Mononuclear cell (primary cell): ENCODE data around the gene SH3RF2. TPM values are rescaled to one million over a fixed set of nuclear protein-coding genes. Genes with fewer than 3 reads are reported as not detected.
"Not testable (repeated sequence)": the region's sequence is repeated elsewhere in the genome, so short reads cannot be mapped to it uniquely, and the experiment has no call there.

Experiments used
- H3K27me3 ChIP-seq: 2 replicates; pipeline ENCODE4 v1.6.0; 2011; ENCODE audit warnings: low read length, control low read depth; ENCODE audit not compliant: insufficient read depth
- H3K4me1 ChIP-seq: 2 replicates; pipeline ENCODE4 v1.5.1; 2011; ENCODE audit warnings: mild to moderate bottlenecking, low read length, control low read depth; ENCODE audit not compliant: insufficient read depth
- H3K4me3 ChIP-seq: 2 replicates; pipeline ENCODE4 v1.5.1; 2011; ENCODE audit warnings: mild to moderate bottlenecking, low read length, moderate library complexity
- H3K9me3 ChIP-seq: 2 replicates; pipeline ENCODE4 v1.5.1; 2011; ENCODE audit warnings: low read depth, mild to moderate bottlenecking, control low read depth, low read length
- total RNA-seq: library from RNA; depleted of rRNA; stranded (reverse); fragments of >200 nt; gene quantifications from one replicate; pipeline ENCODE4 v1.2.3, GENCODE V29; 2012

The SH3RF2 gene
- total RNA-seq, 1 donor: 0.31 TPM

GRCh38 chr5:145988993-145989392 is 52.6 kb downstream of the SH3RF2 start:
- Histone ChIP-seq H3K9me3 (no peaks in the 10 kb centered on the region), H3K27me3 (no peaks in the 10 kb centered on the region), H3K4me3 (no peak overlapping the region), H3K4me1 (peaks cover 13% of the 10 kb centered on the region)

GRCh38 chr5:145989428-145989827 is 53.0 kb downstream of the SH3RF2 start:
- H3K27me3 ChIP-seq: no peaks in the 10 kb centered on the region
- H3K4me3 ChIP-seq: no peak overlapping the region
- no peaks in the 10 kb centered on the region for H3K9me3 ChIP-seq
- peaks cover 9% of the 10 kb centered on the region for H3K4me1 ChIP-seq

- Histone ChIP-seq H3K4me1 (peaks cover 2% of the 10 kb centered on the region), H3K9me3 (no peaks in the 10 kb centered on the region), H3K27me3 (no peaks in the 10 kb centered on the region), H3K4me3 (no peak overlapping the region)
Measured at GRCh38 chr5:145990170-145990569, 53.8 kb downstream of the SH3RF2 start.

GRCh38 chr5:145991044-145991575 is 54.7 kb downstream of the SH3RF2 start:
- Histone ChIP-seq H3K9me3 (no peaks in the 10 kb centered on the region), H3K4me3 (no peak overlapping the region), H3K27me3 (no peaks in the 10 kb centered on the region), H3K4me1 (peaks cover 3% of the 10 kb centered on the region)

GRCh38 chr5:145993538-145993937 is 57.2 kb downstream of the SH3RF2 start:
- not testable (repeated sequence) for H3K9me3 ChIP-seq, H3K4me3 ChIP-seq, H3K4me1 ChIP-seq, H3K27me3 ChIP-seq

GRCh38 chr5:145996135-145996534 is 59.8 kb downstream of the SH3RF2 start:
- H3K4me3 ChIP-seq: no peak overlapping the region
- H3K27me3 ChIP-seq: no peaks in the 10 kb centered on the region
- no peaks in the 10 kb centered on the region for H3K9me3 ChIP-seq
- peaks cover 4% of the 10 kb centered on the region for H3K4me1 ChIP-seq

- H3K4me1 ChIP-seq: peaks cover 4% of the 10 kb centered on the region
- no peaks in the 10 kb centered on the region for H3K9me3 ChIP-seq
- no peaks in the 10 kb centered on the region for H3K27me3 ChIP-seq
- no peak overlapping the region for H3K4me3 ChIP-seq
Measured at GRCh38 chr5:145999208-145999607, 62.8 kb downstream of the SH3RF2 start.

GRCh38 chr5:146000072-146000471 is 63.7 kb downstream of the SH3RF2 start:
- Histone ChIP-seq H3K4me1 (peaks cover 4% of the 10 kb centered on the region), H3K9me3 (no peaks in the 10 kb centered on the region), H3K4me3 (no peak overlapping the region), H3K27me3 (no peaks in the 10 kb centered on the region)

GRCh38 chr5:146001544-146002190 is 65.3 kb downstream of the SH3RF2 start:
- H3K4me1 ChIP-seq: peaks cover 9% of the 10 kb centered on the region
- H3K4me3 ChIP-seq: no peak overlapping the region
- H3K27me3 ChIP-seq: no peaks in the 10 kb centered on the region
- no peaks in the 10 kb centered on the region for H3K9me3 ChIP-seq

- Histone ChIP-seq H3K4me3 (no peak overlapping the region), H3K27me3 (no peaks in the 10 kb centered on the region), H3K4me1 (peaks cover 13% of the 10 kb centered on the region), H3K9me3 (no peaks in the 10 kb centered on the region)
Measured at GRCh38 chr5:146002491-146002890, 66.1 kb downstream of the SH3RF2 start.

- Histone ChIP-seq H3K4me1 (peaks cover 13% of the 10 kb centered on the region), H3K27me3 (no peaks in the 10 kb centered on the region), H3K9me3 (no peaks in the 10 kb centered on the region), H3K4me3 (no peak overlapping the region)
Measured at GRCh38 chr5:146003852-146004251, 67.5 kb downstream of the SH3RF2 start.

- no peaks in the 10 kb centered on the region for H3K9me3 ChIP-seq
- no peaks in the 10 kb centered on the region for H3K27me3 ChIP-seq
- H3K4me1 ChIP-seq: peaks cover 13% of the 10 kb centered on the region
- H3K4me3 ChIP-seq: no peak overlapping the region
Measured at GRCh38 chr5:146005264-146005663, 68.9 kb downstream of the SH3RF2 start.

GRCh38 chr5:146005723-146006122 is 69.3 kb downstream of the SH3RF2 start:
- peaks cover 13% of the 10 kb centered on the region for H3K4me1 ChIP-seq
- no peaks in the 10 kb centered on the region for H3K27me3 ChIP-seq
- H3K9me3 ChIP-seq: no peaks in the 10 kb centered on the region
- H3K4me3 ChIP-seq: no peak overlapping the region

- Histone ChIP-seq H3K4me3 (no peak overlapping the region), H3K27me3 (no peaks in the 10 kb centered on the region)
Measured at GRCh38 chr5:146006470-146007190, 70.3 kb downstream of the SH3RF2 start.

GRCh38 chr5:146007270-146007669 is 70.9 kb downstream of the SH3RF2 start:
- Histone ChIP-seq H3K9me3 (no peaks in the 10 kb centered on the region), H3K27me3 (no peaks in the 10 kb centered on the region), H3K4me1 (peaks cover 13% of the 10 kb centered on the region), H3K4me3 (no peak overlapping the region)

More at GRCh38 chr5:146006470-146007190, 70.3 kb downstream of the SH3RF2 start:
- Histone ChIP-seq H3K9me3 (no peaks in the 10 kb centered on the region), H3K4me1 (peaks cover 13% of the 10 kb centered on the region)
